ENCODE results near the gene AMOTL2. TPM values are rescaled to one million over a fixed set of nuclear protein-coding genes. Genes with fewer than 3 reads are reported as not detected.

The AMOTL2 gene
- total and polyA plus RNA-seq, 2 donors (not counting 1 experiment from before 2014, with no cell fraction given) = not detected

DNA sequence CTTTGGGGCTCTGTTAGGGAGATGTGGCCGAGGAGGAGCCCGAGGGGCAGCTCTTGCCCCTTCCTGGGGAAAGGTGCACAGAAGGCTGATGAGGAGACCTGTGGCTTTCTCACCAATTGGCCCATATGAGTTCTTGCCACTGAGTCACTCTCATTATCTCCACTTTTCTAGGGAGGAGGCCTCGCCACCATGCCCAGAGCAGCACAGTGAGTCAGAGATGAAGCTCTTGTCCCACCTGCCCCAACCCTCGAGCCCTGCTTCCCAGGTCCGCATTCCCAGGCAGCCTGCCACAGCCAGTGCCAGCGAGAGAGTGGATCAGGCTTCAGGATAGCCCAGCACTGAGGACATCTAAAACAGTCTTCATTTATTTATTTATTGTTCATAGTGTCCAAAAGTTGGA lies 53.5 kb downstream of the AMOTL2 start:
- no peaks in the 10 kb centered on the region for H4K20me1 ChIP-seq (ENCODE audit: control insufficient read depth, insufficient read depth, low read length, poor library complexity, severe bottlenecking)
- ChIA-PET CTCF (no interaction called here), POLR2A (no interaction called here)
- intact Hi-C loops (cut with micrococcal nuclease) = no loop called here
- WGBS (ENCODE audit: insufficient coverage) = 68% methylated on average over 4 of the region's 6 CpGs
- no peak overlapping the region for H3K4me2 ChIP-seq (replicated peaks; ENCODE audit: low read depth, low read length, poor library complexity, severe bottlenecking)
- H3K79me2 ChIP-seq (ENCODE audit: control insufficient read depth, insufficient read depth, low read length) = no peaks in the 10 kb centered on the region
- H3K9ac ChIP-seq (ENCODE audit: low read length) = no peak overlapping the region
- H3K4me1 Mint-ChIP-seq = no peaks in the 10 kb centered on the region
- H3K4me3 Mint-ChIP-seq = no peak overlapping the region
- no peak overlapping the region for H3K27ac Mint-ChIP-seq
- DNase-seq (no peak), ATAC-seq (ENCODE audit: low read depth) (no peak)
- no peaks in the 10 kb centered on the region for H3K9me3 ChIP-seq (ENCODE audit: control extremely low read depth in 1 of 3, control insufficient read depth in 2 of 3, insufficient read depth in 1 of 3, low read length in 2 of 3)
- no peak overlapping the region for H2AFZ ChIP-seq (ENCODE audit: insufficient read depth, low read depth, low read length, poor library complexity, severe bottlenecking)
- no peak for TF ChIP-seq EZH2 (IDR thresholded peaks at IDR 0.05; ENCODE audit: borderline replicate concordance, insufficient read depth, low read depth, low read length, poor library complexity, severe bottlenecking)
- TF ChIP-seq, protein P1, sequence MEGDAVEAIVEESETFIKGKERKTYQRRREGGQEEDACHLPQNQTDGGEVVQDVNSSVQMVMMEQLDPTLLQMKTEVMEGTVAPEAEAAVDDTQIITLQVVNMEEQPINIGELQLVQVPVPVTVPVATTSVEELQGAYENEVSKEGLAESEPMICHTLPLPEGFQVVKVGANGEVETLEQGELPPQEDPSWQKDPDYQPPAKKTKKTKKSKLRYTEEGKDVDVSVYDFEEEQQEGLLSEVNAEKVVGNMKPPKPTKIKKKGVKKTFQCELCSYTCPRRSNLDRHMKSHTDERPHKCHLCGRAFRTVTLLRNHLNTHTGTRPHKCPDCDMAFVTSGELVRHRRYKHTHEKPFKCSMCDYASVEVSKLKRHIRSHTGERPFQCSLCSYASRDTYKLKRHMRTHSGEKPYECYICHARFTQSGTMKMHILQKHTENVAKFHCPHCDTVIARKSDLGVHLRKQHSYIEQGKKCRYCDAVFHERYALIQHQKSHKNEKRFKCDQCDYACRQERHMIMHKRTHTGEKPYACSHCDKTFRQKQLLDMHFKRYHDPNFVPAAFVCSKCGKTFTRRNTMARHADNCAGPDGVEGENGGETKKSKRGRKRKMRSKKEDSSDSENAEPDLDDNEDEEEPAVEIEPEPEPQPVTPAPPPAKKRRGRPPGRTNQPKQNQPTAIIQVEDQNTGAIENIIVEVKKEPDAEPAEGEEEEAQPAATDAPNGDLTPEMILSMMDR (IDR thresholded peaks at IDR 0.05) = no peak
- H3K9me3 Mint-ChIP-seq (ENCODE audit: insufficient read depth) = no peaks in the 10 kb centered on the region
- H3K27me3 Mint-ChIP-seq = peaks cover 25% of the 10 kb centered on the region
- no peaks in the 10 kb centered on the region for H3K4me1 ChIP-seq (ENCODE audit: control insufficient read depth in 2 of 2, insufficient read depth in 2 of 2, low read length in 2 of 2)
- H3K36me3 ChIP-seq (replicated peaks in 1 of 2; ENCODE audit: control extremely low read depth in 1 of 2, control insufficient read depth in 1 of 2, extremely low read depth in 1 of 2, insufficient read depth in 2 of 2, low read length in 1 of 2) = no peaks in the 10 kb centered on the region
- H3K4me3 ChIP-seq (ENCODE audit: control extremely low read depth in 1 of 5, extremely low read depth in 1 of 5, insufficient read depth in 1 of 5, low read depth in 2 of 5, low read length in 4 of 5) = no peak overlapping the region
- H3K27me3 ChIP-seq (replicated peaks in 1 of 4; ENCODE audit: control extremely low read depth in 1 of 4, control insufficient read depth in 3 of 4, insufficient read depth in 4 of 4, low read length in 3 of 4) = peaks cover 0 to 3% (median 1%) of the 10 kb centered on the region in 4 experiments
- no peak overlapping the region for H3K27ac ChIP-seq (ENCODE audit: low read length in 2 of 2)

DNA sequence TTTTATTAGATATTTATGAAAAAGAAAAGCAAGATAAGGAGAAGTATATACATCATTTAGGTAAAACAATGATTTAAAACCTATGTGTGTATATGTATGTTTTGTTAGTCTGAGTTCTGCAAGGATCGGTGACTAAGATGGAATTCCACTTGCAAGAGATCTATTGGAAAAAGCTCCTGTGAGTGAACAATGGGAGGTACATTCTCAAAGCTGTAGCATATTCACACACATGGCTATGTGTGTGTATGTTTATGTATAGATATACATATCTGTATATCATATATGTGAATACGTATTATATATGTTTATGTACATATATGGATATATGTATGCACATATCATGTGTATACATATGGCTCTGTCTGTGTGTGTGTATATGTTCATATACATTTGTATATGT lies 54.3 kb downstream of the AMOTL2 start:
- DNase-seq (no peak), ATAC-seq (ENCODE audit: low read depth) (no peak)
- ChIA-PET CTCF (no interaction called here), POLR2A (no interaction called here)
- no peaks in the 10 kb centered on the region for H4K20me1 ChIP-seq (ENCODE audit: control insufficient read depth, insufficient read depth, low read length, poor library complexity, severe bottlenecking)
- no peaks in the 10 kb centered on the region for H3K79me2 ChIP-seq (ENCODE audit: control insufficient read depth, insufficient read depth, low read length)
- H3K4me2 ChIP-seq (replicated peaks; ENCODE audit: low read depth, low read length, poor library complexity, severe bottlenecking) = no peak overlapping the region
- Mint-ChIP-seq H3K27ac (no peak overlapping the region), H3K4me1 (no peaks in the 10 kb centered on the region), H3K4me3 (no peak overlapping the region), H3K9me3 (ENCODE audit: insufficient read depth) (no peaks in the 10 kb centered on the region), H3K27me3 (peaks cover 21% of the 10 kb centered on the region)
- intact Hi-C loops (cut with micrococcal nuclease) = no loop called here
- no peaks in the 10 kb centered on the region for H3K9me3 ChIP-seq (ENCODE audit: control extremely low read depth in 1 of 3, control insufficient read depth in 2 of 3, insufficient read depth in 1 of 3, low read length in 2 of 3)
- no peak overlapping the region for H3K4me3 ChIP-seq (ENCODE audit: control extremely low read depth in 1 of 5, extremely low read depth in 1 of 5, insufficient read depth in 1 of 5, low read depth in 2 of 5, low read length in 4 of 5)
- H3K27ac ChIP-seq (ENCODE audit: low read length in 2 of 2) = no peak overlapping the region
- TF ChIP-seq, protein P1 (IDR thresholded peaks at IDR 0.05) = no peak
- no peak for TF ChIP-seq EZH2 (IDR thresholded peaks at IDR 0.05; ENCODE audit: borderline replicate concordance, insufficient read depth, low read depth, low read length, poor library complexity, severe bottlenecking)
- H2AFZ ChIP-seq (ENCODE audit: insufficient read depth, low read depth, low read length, poor library complexity, severe bottlenecking) = no peak overlapping the region
- H3K4me1 ChIP-seq (ENCODE audit: control insufficient read depth in 2 of 2, insufficient read depth in 2 of 2, low read length in 2 of 2) = no peaks in the 10 kb centered on the region
- H3K9ac ChIP-seq (ENCODE audit: low read length) = no peak overlapping the region
- no peaks in the 10 kb centered on the region for H3K36me3 ChIP-seq (replicated peaks in 1 of 2; ENCODE audit: control extremely low read depth in 1 of 2, control insufficient read depth in 1 of 2, extremely low read depth in 1 of 2, insufficient read depth in 2 of 2, low read length in 1 of 2)
- WGBS (ENCODE audit: insufficient coverage) = no CpG with 5 or more reads among the region's 2 CpGs
- peaks cover 0 to 6% (median 0%) of the 10 kb centered on the region in 4 experiments for H3K27me3 ChIP-seq (replicated peaks in 1 of 4; ENCODE audit: control extremely low read depth in 1 of 4, control insufficient read depth in 3 of 4, insufficient read depth in 4 of 4, low read length in 3 of 4)
